Osteocyte (in vitro differentiated cells): Measurements from ENCODE around the gene DFFB. TPM values are rescaled to one million over a fixed set of nuclear protein-coding genes. Genes with fewer than 3 reads are reported as not detected.

Source experiments
- DNase-seq: peaks from one replicate; pipeline ENCODE4 v3.0.0; 2021; ENCODE audit warnings: mixed read lengths; ENCODE audit not compliant: unreplicated experiment; ENCODE audit errors: extremely low spot score
- H3K27ac Mint-ChIP-seq: one replicate; pipeline ENCODE4 v1.8.0; 2021; ENCODE audit warnings: mild to moderate bottlenecking, mixed read lengths; ENCODE audit not compliant: unreplicated experiment
- H3K27me3 Mint-ChIP-seq: one replicate; pipeline ENCODE4 v1.8.0; 2021; ENCODE audit warnings: mixed read lengths; ENCODE audit not compliant: unreplicated experiment
- H3K36me3 Mint-ChIP-seq: one replicate; pipeline ENCODE4 v1.8.0; 2021; ENCODE audit warnings: mixed read lengths; ENCODE audit not compliant: unreplicated experiment
- H3K4me1 Mint-ChIP-seq: one replicate; pipeline ENCODE4 v1.8.0; 2021; ENCODE audit warnings: mixed read lengths; ENCODE audit not compliant: unreplicated experiment
- H3K4me3 Mint-ChIP-seq: one replicate; pipeline ENCODE4 v1.8.0; 2021; ENCODE audit warnings: mild to moderate bottlenecking, moderate library complexity, mixed read lengths; ENCODE audit not compliant: unreplicated experiment
- H3K9me3 Mint-ChIP-seq: one replicate; pipeline ENCODE4 v1.8.0; 2021; ENCODE audit warnings: mixed read lengths; ENCODE audit not compliant: unreplicated experiment
- CTCF ChIP-seq: fragments of 200-600 bp; sonication (generic); IDR thresholded peaks from 2 replicates; pipeline ENCODE4 v1.5.0; 2021; ENCODE audit warnings: antibody characterized with exemption, mild to moderate bottlenecking, moderate library complexity
- total RNA-seq: library from RNA; stranded (reverse); gene quantifications from 2 replicates; pipeline ENCODE4 v1.2.1, GENCODE V29; 2021

DFFB gene
- total RNA-seq, 1 donor from 2014 or later, result 11.0 TPM

DNA sequence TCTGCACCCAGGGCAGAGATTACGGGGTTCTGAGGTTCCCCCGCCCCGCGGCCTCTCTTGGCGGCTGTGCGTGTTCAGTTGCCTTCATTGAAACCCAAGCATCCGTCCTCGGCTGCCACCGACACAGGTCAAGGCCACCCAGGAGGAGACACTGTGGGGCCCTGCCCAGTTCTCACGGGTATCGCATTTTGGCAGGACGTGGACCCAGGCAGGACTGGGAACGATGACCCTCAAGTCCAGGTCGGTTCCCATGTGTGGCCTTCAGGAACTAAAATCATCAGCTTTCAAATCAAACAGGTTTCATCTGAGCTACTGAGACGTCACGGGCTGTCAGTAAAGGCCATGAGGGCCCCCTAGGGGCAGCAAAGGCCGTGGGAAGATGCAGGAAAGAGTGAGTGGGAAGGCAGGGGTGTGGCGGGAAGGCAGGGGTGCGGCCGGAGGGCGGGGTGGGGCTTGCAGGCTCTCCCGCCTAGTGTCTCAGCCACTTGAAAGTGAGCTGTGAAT is 49.8 kb downstream of the DFFB start:
- no peak overlapping the region for H3K27ac Mint-ChIP-seq
- no peaks in the 10 kb centered on the region for H3K9me3 Mint-ChIP-seq
- peaks cover 2% of the 10 kb centered on the region for H3K4me1 Mint-ChIP-seq
- H3K36me3 Mint-ChIP-seq, result no peaks in the 10 kb centered on the region
- no peak overlapping the region for H3K4me3 Mint-ChIP-seq
- H3K27me3 Mint-ChIP-seq, result peaks cover 3% of the 10 kb centered on the region
- DNase-seq, result no peak
- no peak for TF ChIP-seq CTCF

DNA sequence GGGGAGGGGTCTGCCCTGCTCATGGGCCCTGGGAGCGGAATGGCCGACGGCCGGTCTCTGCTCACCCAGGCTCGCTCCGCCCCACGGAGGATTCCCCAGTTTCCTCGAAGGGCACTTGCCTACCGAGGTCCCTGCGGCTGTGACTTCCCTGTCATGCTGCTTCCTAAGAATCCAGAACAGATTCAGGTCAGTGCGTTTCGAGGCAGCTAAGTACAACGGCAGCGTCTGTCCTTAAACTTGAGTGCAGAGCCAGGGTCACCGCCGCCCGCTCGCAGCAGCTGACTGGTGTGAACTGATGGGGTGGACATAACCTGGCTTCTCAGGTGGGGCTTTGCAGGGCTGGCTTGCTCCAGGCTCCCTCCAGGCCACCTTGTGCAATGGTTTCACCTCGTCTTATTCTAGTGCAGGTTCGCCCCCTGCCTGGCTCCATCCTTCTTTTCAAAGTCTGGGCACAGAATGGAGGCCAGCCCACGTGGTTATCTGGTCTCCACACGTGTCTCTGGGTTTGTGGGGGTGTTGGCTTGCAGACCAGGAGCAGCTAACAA is 50.4 kb downstream of the DFFB start:
- Mint-ChIP-seq H3K4me3 (no peak overlapping the region), H3K9me3 (no peaks in the 10 kb centered on the region), H3K36me3 (no peaks in the 10 kb centered on the region), H3K4me1 (peaks cover 2% of the 10 kb centered on the region), H3K27me3 (peaks cover 3% of the 10 kb centered on the region), H3K27ac (no peak overlapping the region)
- no peak for TF ChIP-seq CTCF
- no peak for DNase-seq

- no peaks in the 10 kb centered on the region for H3K9me3 Mint-ChIP-seq
- TF ChIP-seq CTCF, result no peak
- no peak overlapping the region for H3K4me3 Mint-ChIP-seq
- no peak overlapping the region for H3K27ac Mint-ChIP-seq
- no peak for DNase-seq
- no peaks in the 10 kb centered on the region for H3K36me3 Mint-ChIP-seq
- peaks cover 2% of the 10 kb centered on the region for H3K4me1 Mint-ChIP-seq
- H3K27me3 Mint-ChIP-seq, result peaks cover 3% of the 10 kb centered on the region
Measured at GRCh38 chr1:3908886-3909517, 51.7 kb downstream of the DFFB start.

GRCh38 chr1:3909615-3910014 is 52.3 kb downstream of the DFFB start:
- H3K9me3 Mint-ChIP-seq, result no peaks in the 10 kb centered on the region
- H3K4me3 Mint-ChIP-seq, result no peak overlapping the region
- no peak for TF ChIP-seq CTCF
- H3K27me3 Mint-ChIP-seq, result peaks cover 3% of the 10 kb centered on the region
- H3K36me3 Mint-ChIP-seq, result no peaks in the 10 kb centered on the region
- peaks cover 2% of the 10 kb centered on the region for H3K4me1 Mint-ChIP-seq
- no peak for DNase-seq
- H3K27ac Mint-ChIP-seq, result no peak overlapping the region

DNA sequence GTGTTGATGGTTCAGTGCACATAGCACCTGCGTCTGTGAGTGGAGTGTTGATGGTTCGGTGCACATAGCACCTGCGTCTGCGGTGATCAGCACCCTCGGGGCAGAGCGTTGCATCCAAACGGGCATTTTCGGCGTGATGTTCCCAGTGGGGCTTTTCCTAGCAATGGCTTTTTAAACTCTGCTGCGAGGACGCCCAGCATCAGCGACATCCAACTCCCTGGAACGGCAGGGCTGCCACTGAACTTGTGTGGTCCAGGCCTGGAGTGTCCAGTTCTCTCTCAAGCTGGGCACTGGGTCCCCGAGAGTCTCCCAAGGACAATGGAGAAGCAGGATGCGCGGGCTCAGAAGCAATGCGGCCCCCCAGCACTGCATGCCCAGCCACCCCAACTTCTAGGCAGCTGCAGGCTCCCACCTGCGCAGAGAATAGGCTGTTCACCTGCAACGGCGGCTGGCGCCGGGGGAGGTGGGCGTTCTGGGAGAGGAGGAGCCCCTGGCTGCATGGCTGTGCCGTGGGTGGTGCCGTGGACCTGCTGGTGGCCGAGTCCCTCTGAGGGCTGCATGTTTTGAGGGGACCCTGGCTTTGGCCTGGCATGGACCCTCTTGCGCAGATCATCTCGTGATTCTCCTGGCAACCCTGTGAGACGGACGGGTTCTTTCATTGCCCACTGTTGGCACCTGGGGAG is 52.9 kb downstream of the DFFB start:
- no peak overlapping the region for H3K27ac Mint-ChIP-seq
- H3K36me3 Mint-ChIP-seq, result no peaks in the 10 kb centered on the region
- no peak overlapping the region for H3K4me3 Mint-ChIP-seq
- peaks cover 2% of the 10 kb centered on the region for H3K4me1 Mint-ChIP-seq
- no peaks in the 10 kb centered on the region for H3K9me3 Mint-ChIP-seq
- peaks cover 3% of the 10 kb centered on the region for H3K27me3 Mint-ChIP-seq
- no peak for TF ChIP-seq CTCF
- DNase-seq, result no peak
